Chondrocyte (in vitro differentiated cells): ENCODE measurements around the gene PTPRG. TPM values are rescaled to one million over a fixed set of nuclear protein-coding genes. Genes with fewer than 3 reads are reported as not detected.
"Not testable (repeated sequence)": the region's sequence is repeated elsewhere in the genome, so short reads cannot be mapped to it uniquely, and the experiment has no call there.

Source experiments
- DNase-seq: peaks from one replicate; pipeline ENCODE4 v3.0.0; 2021; ENCODE audit warnings: mixed read lengths, low spot score
- H3K27ac Mint-ChIP-seq: one replicate; pipeline ENCODE4 v1.8.0; 2021; ENCODE audit warnings: mild to moderate bottlenecking, moderate library complexity, mixed read lengths; ENCODE audit not compliant: unreplicated experiment
- H3K27me3 Mint-ChIP-seq: 2 replicates; pipeline ENCODE4 v1.8.0; 2021; ENCODE audit warnings: low read depth, mixed read lengths
- H3K36me3 Mint-ChIP-seq: 2 replicates; pipeline ENCODE4 v1.8.0; 2021; ENCODE audit warnings: low read depth, mixed read lengths
- H3K4me1 Mint-ChIP-seq: 2 replicates; pipeline ENCODE4 v1.8.0; 2021; ENCODE audit warnings: low read depth, mild to moderate bottlenecking, mixed read lengths
- H3K4me3 Mint-ChIP-seq: one replicate; pipeline ENCODE4 v1.8.0; 2021; ENCODE audit warnings: mild to moderate bottlenecking, moderate library complexity, mixed read lengths; ENCODE audit not compliant: unreplicated experiment
- H3K9me3 Mint-ChIP-seq: 2 replicates; pipeline ENCODE4 v1.8.0; 2021; ENCODE audit warnings: low read depth, mixed read lengths
- CTCF ChIP-seq: fragments of 200-600 bp; sonication (generic); IDR thresholded peaks from 2 replicates; pipeline ENCODE4 v1.5.0; 2021; ENCODE audit warnings: antibody characterized with exemption, mild to moderate bottlenecking, moderate library complexity
- total RNA-seq: library from RNA; stranded (reverse); gene quantifications from 3 replicates; pipeline ENCODE4 v1.2.1, GENCODE V29; 2021

The PTPRG gene
- total RNA-seq, 1 donor from 2014 or later = 45.5 TPM

- no peak for DNase-seq
- Mint-ChIP-seq H3K36me3 (no peaks in the 10 kb centered on the region), H3K4me1 (peaks cover 25% of the 10 kb centered on the region), H3K27ac (no peak overlapping the region), H3K9me3 (no peaks in the 10 kb centered on the region), H3K4me3 (no peak overlapping the region), H3K27me3 (no peaks in the 10 kb centered on the region)
- no peak for TF ChIP-seq CTCF
Measured at GRCh38 chr3:61690016-61690415, 128.6 kb downstream of the PTPRG start.

GRCh38 chr3:61691466-61691865 is 130.1 kb downstream of the PTPRG start:
- no peak for TF ChIP-seq CTCF
- H3K4me3 Mint-ChIP-seq = no peak overlapping the region
- H3K27me3 Mint-ChIP-seq = no peaks in the 10 kb centered on the region
- no peak overlapping the region for H3K27ac Mint-ChIP-seq
- no peak for DNase-seq
- H3K9me3 Mint-ChIP-seq = no peaks in the 10 kb centered on the region
- peaks cover 19% of the 10 kb centered on the region for H3K4me1 Mint-ChIP-seq
- H3K36me3 Mint-ChIP-seq = no peaks in the 10 kb centered on the region

GRCh38 chr3:61697301-61697700 is 135.9 kb downstream of the PTPRG start:
- no peak for TF ChIP-seq CTCF
- H3K36me3 Mint-ChIP-seq = no peaks in the 10 kb centered on the region
- no peaks in the 10 kb centered on the region for H3K9me3 Mint-ChIP-seq
- no peak overlapping the region for H3K4me3 Mint-ChIP-seq
- H3K4me1 Mint-ChIP-seq = no peaks in the 10 kb centered on the region
- H3K27ac Mint-ChIP-seq = no peak overlapping the region
- no peaks in the 10 kb centered on the region for H3K27me3 Mint-ChIP-seq
- DNase-seq = no peak

- not testable (repeated sequence) for H3K4me1 Mint-ChIP-seq, H3K4me3 Mint-ChIP-seq, DNase-seq, H3K27me3 Mint-ChIP-seq, H3K9me3 Mint-ChIP-seq, H3K27ac Mint-ChIP-seq, H3K36me3 Mint-ChIP-seq
Measured at GRCh38 chr3:61698278-61699072, 137.1 kb downstream of the PTPRG start.

GRCh38 chr3:61699622-61700021 is 138.3 kb downstream of the PTPRG start:
- Mint-ChIP-seq H3K4me3 (no peak overlapping the region), H3K27ac (no peak overlapping the region), H3K27me3 (no peaks in the 10 kb centered on the region), H3K9me3 (no peaks in the 10 kb centered on the region), H3K36me3 (no peaks in the 10 kb centered on the region), H3K4me1 (no peaks in the 10 kb centered on the region)
- DNase-seq = no peak
- no peak for TF ChIP-seq CTCF

- H3K27ac Mint-ChIP-seq = no peak overlapping the region
- H3K27me3 Mint-ChIP-seq = no peaks in the 10 kb centered on the region
- no peaks in the 10 kb centered on the region for H3K9me3 Mint-ChIP-seq
- no peak for TF ChIP-seq CTCF
- H3K4me3 Mint-ChIP-seq = no peak overlapping the region
- no peaks in the 10 kb centered on the region for H3K4me1 Mint-ChIP-seq
- DNase-seq = no peak
- no peaks in the 10 kb centered on the region for H3K36me3 Mint-ChIP-seq
Measured at GRCh38 chr3:61701011-61701410, 139.6 kb downstream of the PTPRG start.
